Kidney (tissue), 14 donors: ENCODE measurements around the gene AP3M1. TPM values are rescaled to one million over a fixed set of nuclear protein-coding genes. Genes with fewer than 3 reads are reported as not detected.

ENCODE experiments used
- DNase-seq, 5 donors: peaks; one replicate each; pipeline ENCODE4 v3.0.0-alpha.2; 2013 to 2020
- FAIRE-seq: peaks from 2 replicates; lab custom pipeline; 2012; peaks lifted over from hg19 to GRCh38; lab: Jason Lieb, UNC
- H3K27ac ChIP-seq, 2 donors: one replicate each; pipeline ENCODE4 v1.7.0; 2013; ENCODE audit warnings: low read depth in 2 of 2, low read length in 2 of 2, inconsistent platforms in 1 of 2
- H3K27me3 ChIP-seq: one replicate; pipeline ENCODE4 v1.7.1; 2013; ENCODE audit warnings: low read length, inconsistent platforms; ENCODE audit not compliant: control insufficient read depth, insufficient read depth
- H3K36me3 ChIP-seq, 3 donors: one replicate each; pipeline versions ENCODE4 v1.7.0 to v1.7.1; 2013; ENCODE audit warnings: low read length in 3 of 3, control low read depth in 1 of 3, inconsistent platforms in 1 of 3; ENCODE audit not compliant: insufficient read depth in 3 of 3, control insufficient read depth in 2 of 3
- H3K4me1 ChIP-seq, 3 donors: one replicate each; pipeline versions ENCODE4 v1.7.0 to v1.7.1; 2013; ENCODE audit warnings: low read length in 3 of 3, inconsistent platforms in 1 of 3, low read depth in 1 of 3; ENCODE audit not compliant: control insufficient read depth in 2 of 3, insufficient read depth in 2 of 3
- H3K4me3 ChIP-seq, 3 donors: one replicate each; pipeline versions ENCODE4 v1.7.0 to v1.8.1; 2013; ENCODE audit warnings: low read length in 3 of 3, control low read depth in 1 of 3, inconsistent platforms in 1 of 3
- H3K9ac ChIP-seq, 3 donors: one replicate each; pipeline versions ENCODE4 v1.7.0 to v1.7.1; 2013; ENCODE audit warnings: low read length in 3 of 3, control low read depth in 1 of 3, inconsistent platforms in 1 of 3
- H3K9me3 ChIP-seq, 3 donors: one replicate each; pipeline versions ENCODE4 v1.7.0 to v1.7.1; 2013; ENCODE audit warnings: low read length in 3 of 3, control low read depth in 1 of 3, inconsistent platforms in 1 of 3; ENCODE audit not compliant: control insufficient read depth in 2 of 3, insufficient read depth in 1 of 3
- intact Hi-C: fragments of 100-400 bp; cut with DNase I; formaldehyde crosslinking; loops from one replicate; pipeline ENCODE4 v1.11.1; 2022
- polyA plus RNA-seq: library from polyadenylated mRNA; stranded (reverse); fragments of 350-450 nt; fragmentation: Illumina TruSeq; extraction: RNeasy Lipid Tissue Mini Kit (QIAGEN cat#74804); gene quantifications from one replicate; pipeline ENCODE4 v1.2.3, GENCODE V29; 2014; ENCODE audit warnings: low read depth, low replicate concordance; ENCODE audit not compliant: insufficient read depth
- total RNA-seq: library from RNA; stranded (reverse); fragmentation: NEBNext Ultra II Directional; extraction: Animal tissue kit (Norgen Biotek cat#: 25700); gene quantifications from one replicate; pipeline ENCODE4 v1.2.1, GENCODE V29; 2021
- TF ChIP-seq, protein P1 (sequence below): IDR thresholded peaks from 3 replicates; pipeline ENCODE4 v1.5.1; 2012; ENCODE audit warnings: mild to moderate bottlenecking, moderate library complexity, borderline replicate concordance; ENCODE audit not compliant: insufficient read depth; ENCODE audit errors: extremely low read depth
- donor health status: control.
- donor health status: control.
- donor health status: control.
- donor health status: control.
- donor health status: control.
- donor health status: DM: yes; HTN: yes; CAD: no.
- donor health status: Normal renal cell carcinoma (clear cell type).

The AP3M1 gene
- total and polyA plus RNA-seq, 2 donors from 2014 or later, result 14.6 to 30.1 TPM

DNA sequence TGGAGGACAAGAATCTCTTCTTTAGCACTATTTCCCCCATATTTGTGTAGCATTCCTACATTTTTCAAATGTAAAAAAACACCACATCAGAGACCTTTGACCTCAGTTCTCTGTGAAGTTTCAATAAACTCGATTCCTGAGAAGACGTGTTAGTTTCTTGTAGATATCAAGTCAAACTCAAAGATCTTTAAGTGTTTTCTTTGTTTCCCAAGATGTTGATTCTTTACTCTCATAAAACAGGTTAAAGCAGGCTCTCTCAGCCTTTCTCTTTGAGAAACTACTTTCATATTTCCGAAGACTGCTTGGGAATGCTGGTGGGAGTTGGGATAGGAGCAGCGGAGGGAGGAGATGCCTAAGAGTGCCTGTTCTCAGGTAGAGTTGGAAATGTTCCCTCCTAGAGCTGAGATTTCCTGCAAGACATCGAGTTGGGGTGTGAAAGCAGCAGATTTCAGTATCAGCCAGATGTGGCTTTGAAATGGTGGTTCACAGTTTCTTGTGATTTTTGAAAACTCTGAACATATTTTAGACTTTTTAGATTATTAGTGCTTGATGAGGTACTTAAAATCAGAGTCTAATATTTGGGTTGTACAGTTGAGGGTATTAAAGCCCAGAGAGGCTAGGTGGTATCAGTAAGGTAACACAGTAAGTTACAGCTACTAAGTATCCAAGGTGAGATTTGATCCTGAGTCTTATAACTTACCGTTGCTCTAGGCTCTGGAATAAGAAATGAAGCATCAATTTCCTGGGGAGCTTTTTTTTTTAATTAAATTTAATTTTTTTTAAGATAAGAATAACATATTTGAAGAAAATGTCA lies 14.3 kb upstream of the AP3M1 start:
- no peak overlapping the region for H3K9ac ChIP-seq
- H3K27me3 ChIP-seq, result no peaks in the 10 kb centered on the region
- H3K36me3 ChIP-seq, result no peaks in the 10 kb centered on the region
- TF ChIP-seq, protein P1, sequence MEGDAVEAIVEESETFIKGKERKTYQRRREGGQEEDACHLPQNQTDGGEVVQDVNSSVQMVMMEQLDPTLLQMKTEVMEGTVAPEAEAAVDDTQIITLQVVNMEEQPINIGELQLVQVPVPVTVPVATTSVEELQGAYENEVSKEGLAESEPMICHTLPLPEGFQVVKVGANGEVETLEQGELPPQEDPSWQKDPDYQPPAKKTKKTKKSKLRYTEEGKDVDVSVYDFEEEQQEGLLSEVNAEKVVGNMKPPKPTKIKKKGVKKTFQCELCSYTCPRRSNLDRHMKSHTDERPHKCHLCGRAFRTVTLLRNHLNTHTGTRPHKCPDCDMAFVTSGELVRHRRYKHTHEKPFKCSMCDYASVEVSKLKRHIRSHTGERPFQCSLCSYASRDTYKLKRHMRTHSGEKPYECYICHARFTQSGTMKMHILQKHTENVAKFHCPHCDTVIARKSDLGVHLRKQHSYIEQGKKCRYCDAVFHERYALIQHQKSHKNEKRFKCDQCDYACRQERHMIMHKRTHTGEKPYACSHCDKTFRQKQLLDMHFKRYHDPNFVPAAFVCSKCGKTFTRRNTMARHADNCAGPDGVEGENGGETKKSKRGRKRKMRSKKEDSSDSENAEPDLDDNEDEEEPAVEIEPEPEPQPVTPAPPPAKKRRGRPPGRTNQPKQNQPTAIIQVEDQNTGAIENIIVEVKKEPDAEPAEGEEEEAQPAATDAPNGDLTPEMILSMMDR, result no peak
- H3K4me1 ChIP-seq, result no peaks in the 10 kb centered on the region
- no peak for DNase-seq
- H3K4me3 ChIP-seq, result no peak overlapping the region
- H3K9me3 ChIP-seq, result no peaks in the 10 kb centered on the region
- H3K27ac ChIP-seq, result no peak overlapping the region
- FAIRE-seq, result no peak
- intact Hi-C loops, result no loop called here

DNA sequence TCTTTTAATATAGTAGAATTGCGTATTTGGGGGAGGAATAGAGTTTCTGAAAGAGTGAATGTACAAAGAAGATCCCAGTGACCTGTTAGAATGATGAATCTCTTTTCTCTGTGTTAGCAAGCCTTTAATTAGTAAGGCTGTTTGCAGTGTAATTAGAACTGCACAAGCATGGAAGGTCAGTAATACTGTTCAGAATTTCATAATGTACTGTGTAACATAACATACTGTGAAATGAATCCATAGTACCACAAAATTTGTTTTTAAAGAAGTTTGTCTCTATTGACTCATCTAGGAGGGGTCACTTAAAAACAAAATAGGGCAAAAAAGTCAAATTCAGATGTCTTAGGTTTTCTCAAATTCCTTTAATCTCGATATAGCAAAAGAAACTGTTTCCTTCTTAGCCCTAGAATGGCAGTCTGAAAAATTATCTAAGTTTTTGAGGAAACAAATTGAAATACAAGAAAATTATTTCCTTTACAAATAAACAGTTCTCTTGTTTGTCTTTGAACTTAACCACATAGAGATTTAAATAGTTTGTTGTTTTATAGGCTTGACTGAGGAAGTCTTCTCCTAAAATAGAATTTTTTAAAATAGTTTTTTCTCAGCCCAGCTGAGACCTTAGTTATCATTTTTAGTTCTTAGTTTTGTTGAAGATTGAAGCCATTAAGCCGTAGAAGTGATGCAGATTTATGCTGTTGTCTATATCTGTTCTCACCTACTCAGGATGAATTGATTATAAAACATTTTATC lies 12.9 kb upstream of the AP3M1 start:
- Histone ChIP-seq H3K4me1 (no peaks in the 10 kb centered on the region), H3K27me3 (no peaks in the 10 kb centered on the region), H3K4me3 (no peak overlapping the region), H3K36me3 (no peaks in the 10 kb centered on the region), H3K27ac (no peak overlapping the region), H3K9ac (no peak overlapping the region), H3K9me3 (no peaks in the 10 kb centered on the region)
- DNase-seq (no peak), FAIRE-seq (no peak)
- TF ChIP-seq, protein P1, result no peak
- intact Hi-C loops, result no loop called here

DNA sequence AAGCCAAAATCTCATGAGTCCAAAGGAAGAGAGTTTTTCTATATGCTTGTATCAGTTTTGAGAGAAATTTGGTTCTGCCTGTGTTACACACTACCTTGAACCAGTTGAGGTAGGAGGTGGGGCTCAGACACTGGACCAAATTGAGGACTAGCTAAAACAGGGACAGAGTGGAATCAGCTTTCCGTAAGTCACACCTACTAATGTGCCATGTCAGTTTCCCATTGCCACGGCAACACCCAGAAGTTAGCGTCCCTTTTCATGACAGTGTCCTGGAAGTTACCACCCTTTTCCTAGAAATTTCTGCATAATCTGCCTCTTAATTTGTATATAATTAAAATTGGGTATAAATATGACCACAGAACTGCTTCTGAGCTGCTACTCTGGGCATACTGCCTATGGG lies 9.4 kb upstream of the AP3M1 start:
- Histone ChIP-seq H3K27ac (no peak overlapping the region), H3K36me3 (no peaks in the 10 kb centered on the region), H3K4me3 (no peak overlapping the region), H3K27me3 (no peaks in the 10 kb centered on the region), H3K9ac (no peak overlapping the region), H3K4me1 (no peaks in the 10 kb centered on the region), H3K9me3 (no peaks in the 10 kb centered on the region)
- intact Hi-C loops, result no loop called here
- DNase-seq (no peak), FAIRE-seq (no peak)
- TF ChIP-seq, protein P1, result no peak
